ENCODE measurements around the gene CLEC2L.

The CLEC2L gene

GRCh38 chr7:139523199-139523941, at the start of gene CLEC2L:
TSS of gene CLEC2L (plus strand) at chr7:139523685. CDS start at chr7:139523928, 243 bp downstream.
- no peak for DNase-seq

GRCh38 chr7:139476139-139476538, 47.3 kb upstream of the CLEC2L start:
- no peak for DNase-seq

DNA sequence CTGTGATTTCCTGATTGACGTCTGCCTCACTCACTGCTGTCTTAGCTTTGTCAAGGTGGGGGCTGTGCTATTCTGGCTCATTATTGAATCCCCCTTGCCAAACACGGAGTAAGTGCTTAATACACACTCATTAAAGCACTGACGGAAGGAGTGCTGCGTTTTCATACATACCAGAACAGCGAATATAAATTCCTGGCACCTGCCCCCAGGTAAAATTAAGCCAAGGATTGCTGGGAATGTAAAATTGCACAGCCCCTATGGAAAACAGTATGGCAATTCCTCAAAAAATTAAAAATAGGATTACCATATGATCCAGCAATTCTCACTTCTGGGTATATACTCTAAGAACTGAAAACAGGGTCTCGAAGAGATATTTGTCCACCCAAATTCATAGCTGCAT, 46.6 kb upstream of the CLEC2L start:
- no peak for DNase-seq

DNA sequence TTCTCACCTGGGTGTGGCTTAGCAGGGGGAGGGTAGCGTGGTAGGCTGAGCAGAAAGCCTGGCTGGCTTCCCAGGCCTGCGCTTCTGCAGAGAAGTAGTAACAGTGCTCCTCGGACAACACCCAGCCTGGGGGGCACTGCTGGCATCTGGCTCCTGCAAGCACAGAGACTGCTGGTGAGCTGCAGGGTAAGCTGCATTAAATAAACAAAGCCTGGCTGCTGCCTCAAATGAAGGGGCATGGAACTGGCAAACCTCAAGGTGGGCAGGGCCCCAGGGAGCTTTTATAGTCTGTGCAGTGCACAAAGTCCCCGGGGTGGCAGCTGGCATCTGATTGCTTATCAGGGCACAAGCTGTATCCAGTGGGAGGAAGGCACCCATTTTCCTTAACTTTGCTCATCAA, 43.9 kb upstream of the CLEC2L start:
- no peak for DNase-seq

DNA sequence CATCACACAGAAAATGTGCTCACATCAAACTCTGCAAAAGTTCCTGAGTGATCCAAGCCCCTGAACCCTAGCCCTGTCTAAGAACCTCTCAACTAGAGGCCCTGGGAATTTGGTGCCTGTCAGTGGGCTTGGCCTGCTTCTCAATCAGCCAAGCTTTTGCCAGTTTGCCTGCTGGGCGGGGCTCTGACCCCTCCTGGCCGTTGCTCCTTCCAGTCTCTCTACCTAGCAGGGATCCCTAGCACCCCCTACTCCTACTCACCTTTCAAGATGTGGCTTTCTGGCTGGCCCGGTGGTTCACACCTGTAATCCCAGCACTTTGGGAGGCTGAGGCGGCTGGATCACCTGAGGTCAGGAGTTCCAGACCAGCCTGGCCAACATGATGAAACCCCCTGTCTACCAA, 42.1 kb upstream of the CLEC2L start:
- no peak for DNase-seq

- no peak for DNase-seq
Measured at GRCh38 chr7:139482122-139482521, 41.4 kb upstream of the CLEC2L start.

- DNase-seq = no peak
Measured at GRCh38 chr7:139482662-139483466, 40.6 kb upstream of the CLEC2L start.

GRCh38 chr7:139487366-139488080, 36.0 kb upstream of the CLEC2L start:
- DNase-seq = no peak

DNA sequence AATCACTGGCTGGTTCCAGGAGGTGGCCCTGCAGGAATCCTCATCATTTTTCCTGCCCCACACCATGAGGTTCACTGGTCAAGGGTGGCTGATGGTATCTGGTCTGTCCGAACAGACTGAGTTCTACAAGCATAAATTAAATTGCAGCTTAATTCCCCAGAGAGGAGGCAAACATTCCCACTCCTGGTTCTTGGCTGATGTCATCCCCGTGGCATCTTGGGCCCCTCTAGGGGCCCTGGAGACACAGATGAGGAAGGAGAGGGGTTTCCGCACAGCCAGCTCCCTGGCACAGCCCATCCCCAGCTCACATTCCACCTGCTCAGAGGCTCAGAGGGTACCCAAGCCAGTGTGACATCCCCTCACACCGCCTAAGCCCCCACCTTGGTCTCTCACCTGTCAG, 34.7 kb upstream of the CLEC2L start:
- no peak for DNase-seq

GRCh38 chr7:139490130-139490529, 33.4 kb upstream of the CLEC2L start:
- peak; percentile 94 for DNase-seq

- no peak for DNase-seq
Measured at GRCh38 chr7:139492293-139492692, 31.2 kb upstream of the CLEC2L start.

DNA sequence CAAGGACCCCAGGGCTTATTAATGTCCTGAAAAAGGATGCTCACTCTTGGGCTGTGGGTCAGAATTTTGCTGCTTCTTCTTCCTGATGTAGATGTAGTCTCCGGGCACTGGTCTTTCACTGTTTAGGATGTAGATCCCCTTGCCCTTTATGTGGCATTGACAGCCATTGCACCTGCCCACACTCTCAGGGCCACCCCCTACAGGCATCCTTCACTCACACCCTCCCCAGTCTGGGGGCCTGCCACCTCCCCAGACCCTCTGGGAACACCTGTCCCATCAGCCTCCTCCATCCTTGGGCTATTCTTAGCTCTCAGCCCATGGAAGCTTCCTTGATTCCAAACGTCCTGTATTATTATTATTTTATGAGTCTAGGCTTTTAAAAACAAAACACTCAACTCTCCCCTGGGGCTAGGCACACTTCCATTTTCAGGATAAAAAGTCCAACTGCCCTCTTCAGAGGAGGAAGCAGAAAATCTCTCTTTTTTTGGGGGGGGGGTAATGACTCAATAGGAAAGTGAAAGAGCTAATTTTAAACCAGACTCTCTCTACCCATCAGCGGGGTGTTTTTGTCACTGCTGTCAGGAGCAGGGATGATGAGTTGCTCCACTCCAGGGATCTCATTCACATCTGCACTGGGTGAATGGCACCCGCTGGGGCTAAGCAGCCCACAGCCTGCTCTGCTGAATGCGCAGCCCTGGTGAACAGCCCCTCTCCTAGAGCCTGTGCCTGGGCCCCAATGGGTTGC, 28.5 kb upstream of the CLEC2L start:
- no peak for DNase-seq

GRCh38 chr7:139495580-139496125, 27.8 kb upstream of the CLEC2L start:
- DNase-seq = no peak

DNA sequence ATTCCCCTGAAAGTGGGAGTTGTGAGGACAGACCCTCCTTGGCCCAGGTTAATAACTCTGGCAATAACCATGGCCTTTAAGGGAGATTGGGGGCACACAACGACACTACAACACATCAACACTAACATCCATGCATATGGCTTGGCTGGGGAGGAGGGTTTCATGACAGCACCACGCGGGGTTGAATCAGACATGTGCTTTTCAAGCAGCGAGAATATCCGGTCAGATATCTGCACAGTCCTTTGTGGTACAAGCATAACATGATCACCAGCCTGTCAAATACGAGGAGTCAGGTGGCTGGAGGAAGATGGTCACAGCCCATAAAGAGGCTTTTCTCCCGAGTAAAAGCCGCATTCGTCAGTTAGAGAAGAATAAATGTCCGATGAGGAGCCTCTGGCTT, 27.0 kb upstream of the CLEC2L start:
- no peak for DNase-seq

- DNase-seq = no peak
Measured at GRCh38 chr7:139500770-139501138, 22.7 kb upstream of the CLEC2L start.

GRCh38 chr7:139502226-139502625, 21.3 kb upstream of the CLEC2L start:
- DNase-seq = no peak

DNA sequence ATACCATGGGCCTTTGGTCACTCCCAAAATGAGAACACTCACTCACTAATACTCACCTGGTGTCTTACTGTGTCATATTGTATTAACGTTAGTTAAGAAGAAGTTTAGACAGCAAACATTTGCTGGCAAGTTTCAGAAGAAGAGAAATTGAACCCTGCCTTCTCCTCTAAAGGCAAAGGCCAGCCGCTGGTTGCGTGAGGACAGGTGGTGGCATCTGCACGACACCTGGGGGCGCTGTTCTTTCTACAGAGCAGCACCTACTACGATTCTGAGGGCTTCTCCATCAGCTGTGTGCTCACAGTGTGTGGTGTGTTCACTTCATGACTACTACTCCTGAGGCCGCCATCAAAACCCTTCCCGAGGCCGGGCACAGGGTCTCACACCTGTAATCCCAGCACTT, 17.9 kb upstream of the CLEC2L start:
- no peak for DNase-seq

- DNase-seq = no peak
Measured at GRCh38 chr7:139509535-139509934, 13.9 kb upstream of the CLEC2L start.

GRCh38 chr7:139511315-139511714, 12.2 kb upstream of the CLEC2L start:
- DNase-seq = no peak

DNA sequence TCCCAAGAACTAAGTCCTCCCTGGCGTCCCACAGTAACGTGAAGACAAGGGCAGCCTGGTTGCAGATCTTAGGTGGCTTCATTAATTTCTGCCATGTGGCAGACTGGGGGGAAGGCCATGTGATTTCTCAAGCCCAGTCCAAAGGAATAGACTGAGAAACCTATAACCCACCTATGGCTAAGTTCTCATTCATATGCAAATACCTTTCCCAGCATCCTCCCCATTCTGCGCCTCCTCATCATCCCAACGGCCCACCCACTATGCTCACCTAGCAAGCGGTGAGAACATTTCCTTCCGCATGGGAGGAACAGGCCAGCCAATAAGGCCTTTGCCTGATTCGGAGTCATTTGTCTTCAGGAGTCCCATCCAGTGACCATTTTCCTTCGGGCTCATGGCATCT, 8.2 kb upstream of the CLEC2L start:
- no peak for DNase-seq

DNA sequence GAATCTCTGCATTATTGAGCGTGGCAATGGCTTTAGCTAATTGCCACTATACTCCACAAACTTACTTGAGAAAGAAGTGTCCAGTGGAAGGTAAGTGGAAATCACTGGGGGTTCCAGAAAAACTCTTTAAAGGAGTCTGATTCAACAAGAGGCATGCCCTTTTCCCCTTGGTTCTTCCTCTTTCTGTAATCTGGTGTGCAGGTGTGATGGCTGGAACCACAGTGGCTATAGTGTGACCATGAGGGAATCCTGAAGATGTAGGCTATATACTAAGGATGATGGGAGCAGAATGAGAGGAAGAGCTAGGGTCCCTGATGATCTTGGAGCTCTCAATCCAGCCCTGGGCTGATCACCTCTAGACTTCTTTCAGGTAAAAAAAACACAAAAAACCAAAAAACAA, 2.0 kb upstream of the CLEC2L start:
- DNase-seq = no peak

DNA sequence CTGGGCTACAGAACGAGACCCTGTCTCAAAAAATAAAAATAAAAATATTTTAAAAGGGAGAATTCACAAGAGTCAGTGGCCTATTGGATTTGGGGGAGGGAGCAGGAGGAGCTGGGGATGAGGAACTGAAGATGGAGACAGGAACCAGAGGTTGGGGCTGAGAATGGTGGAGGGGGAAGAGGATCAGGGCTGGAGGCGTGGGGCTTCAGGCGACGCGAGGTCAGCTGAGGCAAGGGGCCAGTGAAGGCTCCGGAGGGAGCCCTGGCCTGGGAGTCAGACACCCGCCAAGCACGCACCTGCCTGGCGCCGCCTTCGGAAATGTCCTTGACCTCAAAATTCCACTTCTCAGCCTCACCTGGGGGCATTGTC, 671 bp upstream of the CLEC2L start:
- DNase-seq = no peak
